Measurements from ENCODE around the gene MED13. TPM values are rescaled to one million over a fixed set of nuclear protein-coding genes. Genes with fewer than 3 reads are reported as not detected.

Gene MED13
- total RNA-seq, 2 experiments from 2014 or later = 40.3 to 40.6 TPM

DNA sequence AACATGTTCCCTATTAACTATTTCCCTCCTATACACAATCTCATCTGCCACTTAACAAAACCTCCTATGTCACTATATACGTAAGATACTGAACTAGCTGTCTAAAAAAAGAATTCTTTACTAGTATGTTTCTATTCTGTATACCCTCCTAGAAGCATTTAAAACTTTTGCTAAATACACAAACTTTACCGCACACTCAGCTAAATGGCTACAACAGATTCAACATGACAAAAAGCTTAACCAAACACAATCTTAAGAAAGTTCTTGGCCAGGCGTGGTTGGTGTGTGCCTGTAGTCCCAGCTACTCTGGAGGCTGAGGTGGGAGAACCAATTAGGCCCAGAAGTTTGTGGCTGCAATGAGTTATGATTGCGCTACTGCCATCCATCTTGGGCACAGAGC, 20.0 kb downstream of the MED13 start:
- Mint-ChIP-seq H3K9me3 (no peaks in the 10 kb centered on the region), H3K36me3 (peaks cover 25% of the 10 kb centered on the region), H3K4me1 (ENCODE audit: low read depth) (peaks cover 41% of the 10 kb centered on the region), H3K27ac (no peak overlapping the region), H3K4me3 (no peak overlapping the region), H3K27me3 (no peaks in the 10 kb centered on the region)
- CTCF ChIA-PET = interaction anchor here (0.7 kb wide), 1 partner anchor 65 kb away, joined by 4 read pairs; no protein-coding TSS in a partner anchor
- no peak for DNase-seq
- POLR2A ChIA-PET = no interaction called here
- intact Hi-C loops (cut with micrococcal nuclease) = no loop called here

DNA sequence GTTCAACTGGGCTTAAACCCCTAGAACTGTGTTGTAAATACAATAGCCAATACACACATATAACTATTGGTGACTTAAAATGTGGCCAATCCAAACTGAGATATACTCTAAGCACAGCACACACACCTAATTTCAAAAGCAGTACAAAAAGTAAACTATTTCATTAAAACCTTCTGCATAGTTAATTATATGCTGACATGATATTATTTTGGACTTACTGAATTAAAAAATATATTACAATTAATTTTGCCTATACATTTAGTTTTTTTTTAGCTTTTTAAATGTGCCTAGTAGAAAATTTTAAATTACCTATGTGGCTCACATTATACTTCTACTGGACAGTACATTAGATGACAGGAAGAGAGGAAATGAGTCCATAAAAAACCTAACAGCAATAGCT, 21.5 kb downstream of the MED13 start:
- Mint-ChIP-seq H3K36me3 (peaks cover 18% of the 10 kb centered on the region), H3K9me3 (no peaks in the 10 kb centered on the region), H3K4me1 (ENCODE audit: low read depth) (peaks cover 40% of the 10 kb centered on the region), H3K4me3 (no peak overlapping the region), H3K27ac (no peak overlapping the region), H3K27me3 (no peaks in the 10 kb centered on the region)
- intact Hi-C loops (cut with micrococcal nuclease) = no loop called here
- DNase-seq = no peak
- CTCF ChIA-PET = no interaction called here
- POLR2A ChIA-PET = interaction anchor here (0.6 kb wide), 1 partner anchor 66 kb away, joined by 3 read pairs; no protein-coding TSS in a partner anchor

DNA sequence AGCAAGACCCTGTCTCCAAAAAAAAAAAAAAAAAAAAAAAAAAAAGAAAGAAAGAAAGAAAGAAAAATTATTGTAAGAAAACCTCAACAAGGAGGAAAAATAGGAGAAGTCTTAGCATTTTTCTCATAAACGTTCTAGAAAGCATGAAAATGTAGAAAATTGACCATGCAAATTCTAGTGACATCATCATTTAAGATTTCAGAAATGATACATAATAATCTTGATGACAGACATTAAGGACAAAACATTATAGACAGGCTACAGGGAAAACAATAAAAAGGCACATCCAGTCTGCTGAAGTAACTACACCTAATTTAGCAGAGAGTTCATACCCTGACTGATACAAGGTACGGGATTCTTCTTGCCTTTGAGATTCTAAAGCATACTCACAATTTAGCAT, 21.9 kb downstream of the MED13 start:
- POLR2A ChIA-PET = interaction anchor here (0.6 kb wide), 1 partner anchor 65 kb away, joined by 3 read pairs; no protein-coding TSS in a partner anchor
- no peak overlapping the region for H3K4me3 Mint-ChIP-seq

DNA sequence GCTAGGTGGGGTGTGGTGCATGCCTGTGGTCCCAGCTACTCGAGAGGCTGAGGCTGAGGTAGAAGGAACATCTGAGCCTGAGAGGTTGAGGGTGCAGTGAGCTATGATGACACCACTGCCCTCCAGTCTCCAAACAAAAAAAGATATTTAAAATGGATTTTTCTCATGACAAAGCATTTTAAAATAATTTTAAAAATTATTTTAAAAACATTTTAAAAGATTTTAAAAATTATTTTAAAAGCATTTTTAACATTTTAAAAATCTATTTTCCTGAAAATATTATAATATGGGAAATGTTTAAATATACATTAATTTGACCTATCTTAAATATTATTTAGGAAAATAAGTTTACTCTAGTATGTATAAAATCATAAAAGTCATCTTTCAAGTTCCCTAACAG, 26.8 kb downstream of the MED13 start:
- ChIA-PET CTCF (no interaction called here), POLR2A (no interaction called here)
- no peaks in the 10 kb centered on the region for H3K9me3 Mint-ChIP-seq
- H3K4me3 Mint-ChIP-seq = no peak overlapping the region
- peaks cover 18% of the 10 kb centered on the region for H3K36me3 Mint-ChIP-seq
- H3K27me3 Mint-ChIP-seq = no peaks in the 10 kb centered on the region
- no peak overlapping the region for H3K27ac Mint-ChIP-seq
- DNase-seq = no peak
- peaks cover 25% of the 10 kb centered on the region for H3K4me1 Mint-ChIP-seq (ENCODE audit: low read depth)
- intact Hi-C loops (cut with micrococcal nuclease) = no loop called here

More for the DNA sequence above, 21.9 kb downstream of the MED13 start:
- H3K27ac Mint-ChIP-seq = no peak overlapping the region
- peaks cover 15% of the 10 kb centered on the region for H3K36me3 Mint-ChIP-seq
- peaks cover 40% of the 10 kb centered on the region for H3K4me1 Mint-ChIP-seq (ENCODE audit: low read depth)
- intact Hi-C loops (cut with micrococcal nuclease) = no loop called here
- H3K27me3 Mint-ChIP-seq = no peaks in the 10 kb centered on the region
- no peaks in the 10 kb centered on the region for H3K9me3 Mint-ChIP-seq
- no peak for DNase-seq
- CTCF ChIA-PET = interaction anchor here (1.9 kb wide), 1 partner anchor 66 kb away, joined by 7 read pairs; no protein-coding TSS in a partner anchor

DNA sequence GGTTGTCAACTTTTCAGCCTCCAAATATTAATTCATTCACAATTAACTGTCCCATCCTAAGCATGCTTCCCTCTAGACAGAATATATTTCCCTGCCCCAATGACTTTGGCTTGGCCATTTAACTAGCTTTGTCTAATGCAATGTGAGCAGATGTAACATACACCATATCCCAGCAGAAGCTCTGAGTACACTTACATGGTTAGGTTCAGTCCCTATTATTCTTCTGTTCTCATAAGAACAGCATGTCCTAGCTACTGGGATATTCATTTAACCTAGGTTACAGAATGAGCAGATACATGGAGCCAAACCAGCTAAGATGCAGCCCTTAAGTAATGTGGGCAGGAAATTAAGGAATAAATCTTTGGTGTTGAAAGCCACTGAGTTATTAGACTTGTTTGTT, 31.8 kb downstream of the MED13 start:
- H3K27me3 Mint-ChIP-seq = no peaks in the 10 kb centered on the region
- H3K9me3 Mint-ChIP-seq = no peaks in the 10 kb centered on the region
- intact Hi-C loops (cut with micrococcal nuclease) = no loop called here
- H3K4me1 Mint-ChIP-seq (ENCODE audit: low read depth) = peaks cover 4% of the 10 kb centered on the region
- ChIA-PET POLR2A (no interaction called here), CTCF (no interaction called here)
- no peak for DNase-seq
- H3K27ac Mint-ChIP-seq = no peak overlapping the region
- no peak overlapping the region for H3K4me3 Mint-ChIP-seq
- peaks cover 34% of the 10 kb centered on the region for H3K36me3 Mint-ChIP-seq

DNA sequence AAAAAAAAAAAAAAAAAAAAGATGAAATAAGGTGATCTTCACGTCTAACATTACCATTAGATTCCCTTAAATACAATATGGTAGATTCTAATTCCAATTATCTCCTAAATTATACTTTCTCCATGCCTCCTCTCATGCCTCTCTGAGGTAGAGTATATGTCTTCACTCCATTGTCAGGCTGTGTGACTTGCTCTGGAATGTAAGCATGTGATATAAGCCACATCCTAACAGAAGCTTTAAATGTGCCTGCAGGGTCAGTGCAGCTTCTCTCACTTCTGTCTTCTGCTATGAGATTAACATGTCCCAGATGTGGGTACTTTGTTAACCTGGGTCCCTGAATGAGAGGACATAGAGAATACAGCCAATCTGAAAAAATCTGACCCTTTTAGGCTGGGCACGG, 32.6 kb downstream of the MED13 start:
- no peaks in the 10 kb centered on the region for H3K9me3 Mint-ChIP-seq
- H3K4me1 Mint-ChIP-seq (ENCODE audit: low read depth) = peaks cover 9% of the 10 kb centered on the region
- DNase-seq = no peak
- intact Hi-C loops (cut with micrococcal nuclease) = no loop called here
- POLR2A ChIA-PET = interaction anchor here (0.7 kb wide), 1 partner anchor 31 kb away, joined by 5 read pairs; no protein-coding TSS in a partner anchor
- H3K27me3 Mint-ChIP-seq = no peaks in the 10 kb centered on the region
- peaks cover 41% of the 10 kb centered on the region for H3K36me3 Mint-ChIP-seq
- H3K27ac Mint-ChIP-seq = no peak overlapping the region
- no peak overlapping the region for H3K4me3 Mint-ChIP-seq
- CTCF ChIA-PET = no interaction called here

DNA sequence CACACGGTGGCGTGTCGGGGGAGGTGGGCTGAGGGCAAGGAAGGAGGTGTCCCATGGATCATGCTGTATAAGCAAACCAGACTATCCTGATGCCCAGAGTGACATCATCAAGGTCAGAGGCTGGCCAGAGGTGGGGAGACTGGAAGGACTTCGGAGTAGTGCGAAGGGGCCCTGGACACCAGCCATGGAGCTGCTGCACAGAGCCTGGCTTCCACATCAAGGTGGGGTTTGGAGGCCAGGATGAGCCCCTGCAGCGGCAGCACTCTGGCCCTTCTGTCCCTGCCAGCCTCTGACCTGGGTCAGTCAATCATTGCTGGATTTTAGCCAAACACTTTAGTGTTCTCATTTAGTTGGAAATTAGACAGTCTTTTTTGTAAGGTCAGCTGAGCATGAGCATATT, 34.8 kb downstream of the MED13 start:
- ChIA-PET POLR2A (no interaction called here), CTCF (no interaction called here)
- peaks cover 51% of the 10 kb centered on the region for H3K36me3 Mint-ChIP-seq
- no peaks in the 10 kb centered on the region for H3K27me3 Mint-ChIP-seq
- intact Hi-C loops (cut with micrococcal nuclease) = no loop called here
- H3K4me1 Mint-ChIP-seq (ENCODE audit: low read depth) = peaks cover 14% of the 10 kb centered on the region
- H3K9me3 Mint-ChIP-seq = no peaks in the 10 kb centered on the region
- H3K27ac Mint-ChIP-seq = no peak overlapping the region
- DNase-seq = no peak
- H3K4me3 Mint-ChIP-seq = no peak overlapping the region

DNA sequence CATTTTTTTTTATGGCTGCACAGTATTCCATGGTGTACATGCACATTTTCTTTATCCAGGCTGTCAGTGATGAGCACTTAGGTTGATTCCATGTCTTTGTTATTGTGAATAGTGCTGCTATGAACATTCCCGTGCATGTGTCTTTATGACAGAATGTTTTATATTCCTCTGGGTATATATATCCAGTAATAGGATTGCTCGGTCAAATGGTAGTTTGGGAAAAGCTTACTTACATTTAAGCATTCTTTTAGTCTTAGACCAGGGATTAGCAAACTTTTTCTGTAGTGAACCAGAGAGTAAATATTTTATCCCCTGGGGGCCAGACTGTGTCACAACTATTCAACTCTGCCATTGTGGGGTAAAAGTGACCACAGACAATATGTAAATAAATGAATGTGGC, 40.2 kb downstream of the MED13 start:
- Mint-ChIP-seq H3K27ac (no peak overlapping the region), H3K27me3 (no peaks in the 10 kb centered on the region), H3K36me3 (peaks cover 48% of the 10 kb centered on the region), H3K4me3 (no peak overlapping the region), H3K4me1 (ENCODE audit: low read depth) (peaks cover 10% of the 10 kb centered on the region), H3K9me3 (no peaks in the 10 kb centered on the region)
- DNase-seq = no peak
- intact Hi-C loops (cut with micrococcal nuclease) = no loop called here
- CTCF ChIA-PET = interaction anchor here (1.7 kb wide), 1 partner anchor 85 kb away, joined by 7 read pairs; no protein-coding TSS in a partner anchor
- POLR2A ChIA-PET = no interaction called here

DNA sequence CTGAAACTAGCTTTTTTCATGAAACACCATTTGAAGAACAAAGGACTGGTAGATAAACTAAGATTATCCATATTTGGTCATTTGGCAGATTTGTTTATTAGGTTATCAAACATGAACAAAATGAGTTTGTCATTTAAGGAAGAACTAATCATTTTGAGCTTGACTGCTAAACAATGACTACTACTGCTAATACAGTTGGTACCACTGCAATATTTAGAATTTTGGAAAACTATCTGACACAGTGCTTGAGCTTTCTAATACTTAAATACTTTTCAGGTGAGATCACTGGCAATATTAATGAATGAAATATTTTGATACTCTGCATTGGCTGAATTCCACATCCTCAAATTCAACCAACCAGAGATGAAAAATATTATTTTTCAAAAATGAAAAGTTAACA, 47.2 kb downstream of the MED13 start:
- H3K27me3 Mint-ChIP-seq = no peaks in the 10 kb centered on the region
- H3K9me3 Mint-ChIP-seq = no peaks in the 10 kb centered on the region
- ChIA-PET POLR2A (no interaction called here), CTCF (no interaction called here)
- intact Hi-C loops (cut with micrococcal nuclease) = no loop called here
- H3K4me3 Mint-ChIP-seq = no peak overlapping the region
- peaks cover 2% of the 10 kb centered on the region for H3K4me1 Mint-ChIP-seq (ENCODE audit: low read depth)
- DNase-seq = no peak
- no peak overlapping the region for H3K27ac Mint-ChIP-seq
- peaks cover 19% of the 10 kb centered on the region for H3K36me3 Mint-ChIP-seq

DNA sequence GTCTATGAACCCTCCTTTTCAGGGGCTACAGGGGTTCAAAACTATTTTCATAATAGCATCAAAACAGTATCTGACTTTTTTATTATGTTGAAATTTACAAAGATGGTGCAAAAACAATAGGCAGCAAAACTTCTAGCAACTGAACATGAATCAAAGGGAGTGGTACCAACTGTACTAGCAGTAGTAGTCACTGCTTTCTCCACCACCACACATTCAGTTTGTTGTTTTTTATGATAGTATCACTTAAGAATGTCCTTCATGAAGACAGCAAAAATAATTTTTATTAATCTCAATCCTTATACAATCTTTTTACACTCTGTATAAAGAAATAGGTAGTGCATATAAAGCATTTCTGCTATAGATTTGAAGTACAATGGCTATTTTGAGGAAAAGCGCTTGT, 47.6 kb downstream of the MED13 start:
- H3K27ac Mint-ChIP-seq = no peak overlapping the region
- peaks cover 2% of the 10 kb centered on the region for H3K4me1 Mint-ChIP-seq (ENCODE audit: low read depth)
- peaks cover 20% of the 10 kb centered on the region for H3K36me3 Mint-ChIP-seq
- H3K4me3 Mint-ChIP-seq = no peak overlapping the region
- no peaks in the 10 kb centered on the region for H3K9me3 Mint-ChIP-seq
- ChIA-PET POLR2A (no interaction called here), CTCF (no interaction called here)
- intact Hi-C loops (cut with micrococcal nuclease) = no loop called here
- H3K27me3 Mint-ChIP-seq = no peaks in the 10 kb centered on the region
- no peak for DNase-seq

DNA sequence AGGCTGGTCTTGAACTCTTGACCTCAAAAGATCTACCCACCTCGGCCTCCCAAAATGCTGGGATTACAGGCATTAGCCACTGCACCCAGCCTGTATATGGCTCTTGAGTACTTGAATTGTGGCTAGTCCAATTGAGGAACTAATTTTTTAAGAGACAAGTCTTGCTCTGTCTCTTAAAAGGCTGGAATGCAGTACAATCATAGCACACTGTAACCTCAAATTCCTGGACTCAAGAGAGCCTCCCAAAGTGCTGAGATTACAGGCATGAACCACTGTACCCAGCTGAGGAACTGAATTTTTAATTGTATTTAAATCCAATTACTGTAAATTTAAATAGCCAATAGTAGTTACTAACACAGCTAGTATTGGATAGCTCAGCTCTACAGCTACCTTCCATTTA, 50.6 kb downstream of the MED13 start:
- CTCF ChIA-PET = no interaction called here
- H3K27me3 Mint-ChIP-seq = no peaks in the 10 kb centered on the region
- intact Hi-C loops (cut with micrococcal nuclease) = no loop called here
- POLR2A ChIA-PET = no interaction called here
- H3K27ac Mint-ChIP-seq = no peak overlapping the region
- no peaks in the 10 kb centered on the region for H3K9me3 Mint-ChIP-seq
- no peak overlapping the region for H3K4me3 Mint-ChIP-seq
- H3K4me1 Mint-ChIP-seq (ENCODE audit: low read depth) = peaks cover 5% of the 10 kb centered on the region
- DNase-seq = no peak
- peaks cover 29% of the 10 kb centered on the region for H3K36me3 Mint-ChIP-seq

DNA sequence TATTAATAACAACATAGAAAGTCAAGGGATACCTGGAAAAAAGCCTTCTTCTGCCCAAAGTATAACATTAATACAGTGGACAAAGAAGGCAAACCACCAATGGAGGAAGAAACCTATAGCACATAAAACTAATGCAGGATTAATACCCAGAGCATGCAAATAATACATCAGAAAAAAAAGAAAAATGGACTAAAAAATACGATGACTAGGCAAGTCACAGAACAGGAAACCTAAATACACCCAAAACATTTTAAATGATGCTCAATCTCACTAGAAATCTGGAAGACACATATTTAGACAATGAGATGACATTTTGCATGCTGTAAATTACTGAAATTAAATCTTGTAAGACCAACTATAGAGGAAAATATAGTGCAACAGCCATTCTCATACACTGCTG, 55.9 kb downstream of the MED13 start:
- peaks cover 28% of the 10 kb centered on the region for H3K4me1 Mint-ChIP-seq (ENCODE audit: low read depth)
- H3K27ac Mint-ChIP-seq = no peak overlapping the region
- ChIA-PET POLR2A (no interaction called here), CTCF (interaction anchor here (1.4 kb wide), 1 partner anchor 57 kb away, joined by 6 read pairs; no protein-coding TSS in a partner anchor)
- peaks cover 44% of the 10 kb centered on the region for H3K36me3 Mint-ChIP-seq
- no peaks in the 10 kb centered on the region for H3K27me3 Mint-ChIP-seq
- intact Hi-C loops (cut with micrococcal nuclease) = loop anchor here (5.0 kb wide), 1 partner anchor 53 kb away; no protein-coding TSS in a partner anchor
- no peak overlapping the region for H3K4me3 Mint-ChIP-seq
- DNase-seq = no peak
- H3K9me3 Mint-ChIP-seq = no peaks in the 10 kb centered on the region

DNA sequence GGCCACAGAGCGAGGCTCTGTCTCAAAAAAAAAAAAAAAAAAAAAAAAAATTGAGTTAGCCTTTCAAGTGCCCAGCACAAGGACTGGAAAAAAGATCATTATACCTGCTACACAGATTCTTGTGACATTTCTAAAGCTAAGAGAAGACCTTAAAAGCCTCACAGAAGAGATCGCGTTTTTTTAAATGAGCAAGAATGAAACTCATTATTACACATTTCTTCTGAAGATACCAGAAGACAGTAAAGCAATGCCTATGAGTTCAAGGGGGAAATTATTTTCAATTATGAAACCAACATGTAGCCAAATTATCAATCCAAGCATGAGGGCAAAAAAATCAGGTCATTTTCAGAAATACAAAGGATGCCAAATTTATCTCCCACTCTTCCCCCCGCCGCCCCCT, 56.8 kb downstream of the MED13 start:
- DNase-seq = no peak
- no peak overlapping the region for H3K4me3 Mint-ChIP-seq
- H3K27ac Mint-ChIP-seq = peak overlapping the region; percentile 58
- H3K4me1 Mint-ChIP-seq (ENCODE audit: low read depth) = peaks cover 30% of the 10 kb centered on the region
- intact Hi-C loops (cut with micrococcal nuclease) = loop anchor here (5.0 kb wide), 1 partner anchor 54 kb away; no protein-coding TSS in a partner anchor
- H3K27me3 Mint-ChIP-seq = no peaks in the 10 kb centered on the region
- no peaks in the 10 kb centered on the region for H3K9me3 Mint-ChIP-seq
- POLR2A ChIA-PET = interaction anchor here (1.1 to 1.2 kb wide), 2 partner anchors 101 to 134 kb away, joined by 4 read pairs; no protein-coding TSS in a partner anchor
- CTCF ChIA-PET = interaction anchor here (0.7 to 1.4 kb wide), 2 partner anchors 58 to 101 kb away, joined by 3 to 6 read pairs; no protein-coding TSS in a partner anchor
- H3K36me3 Mint-ChIP-seq = peaks cover 44% of the 10 kb centered on the region
